BJ (cell line): ENCODE measurements around the gene ABHD3. TPM values are rescaled to one million over a fixed set of nuclear protein-coding genes. Genes with fewer than 3 reads are reported as not detected.
A peak's percentile ranks its signal among the peaks of the same experiment; 100 is the strongest.

Experiments used
- CTCF ChIA-PET: fragments of 350-600 bp; formaldehyde crosslinking; extraction: SDS; loops from one replicate; lab custom pipeline; 2021; ENCODE audit warnings: antibody characterized with exemption, inconsistent platforms; lab: Yijun Ruan, JAX
- POLR2A ChIA-PET: fragments of 300-600 bp; sonication (Branson Sonifier 250); formaldehyde crosslinking; extraction: SDS; loops from one replicate; lab custom pipeline; 2021; ENCODE audit warnings: antibody characterized with exemption; lab: Charles Lee
- DNase-seq: peaks from one replicate; pipeline ENCODE4 v3.0.0-alpha.2; 2011; ENCODE audit warnings: low read depth
- H3K27me3 ChIP-seq: 2 replicates; pipeline ENCODE4 v1.6.0; 2011; ENCODE audit warnings: low read length; ENCODE audit not compliant: control insufficient read depth, insufficient read depth
- H3K36me3 ChIP-seq: 2 replicates; pipeline ENCODE4 v1.5.1; 2011; ENCODE audit warnings: low read length; ENCODE audit not compliant: control insufficient read depth, insufficient read depth
- H3K4me3 ChIP-seq: 2 replicates; pipeline ENCODE4 v1.5.1; 2011; ENCODE audit warnings: low read depth, mild to moderate bottlenecking, control low read depth, low read length
- polyA plus RNA-seq: library from polyadenylated mRNA; depleted of rRNA; stranded (reverse); fragments of >200 nt; gene quantifications from 2 replicates; pipeline ENCODE4 v1.2.3, GENCODE V29; 2011
- TF ChIP-seq, protein P1 (sequence below): IDR thresholded peaks from 2 replicates; pipeline ENCODE4 v1.5.1; 2011; ENCODE audit warnings: low read depth, mild to moderate bottlenecking, control low read depth, inconsistent platforms, low read length, moderate library complexity; ENCODE audit not compliant: insufficient read depth

ABHD3 gene
- polyA plus RNA-seq, 1 experiment: 2.8 TPM

DNA sequence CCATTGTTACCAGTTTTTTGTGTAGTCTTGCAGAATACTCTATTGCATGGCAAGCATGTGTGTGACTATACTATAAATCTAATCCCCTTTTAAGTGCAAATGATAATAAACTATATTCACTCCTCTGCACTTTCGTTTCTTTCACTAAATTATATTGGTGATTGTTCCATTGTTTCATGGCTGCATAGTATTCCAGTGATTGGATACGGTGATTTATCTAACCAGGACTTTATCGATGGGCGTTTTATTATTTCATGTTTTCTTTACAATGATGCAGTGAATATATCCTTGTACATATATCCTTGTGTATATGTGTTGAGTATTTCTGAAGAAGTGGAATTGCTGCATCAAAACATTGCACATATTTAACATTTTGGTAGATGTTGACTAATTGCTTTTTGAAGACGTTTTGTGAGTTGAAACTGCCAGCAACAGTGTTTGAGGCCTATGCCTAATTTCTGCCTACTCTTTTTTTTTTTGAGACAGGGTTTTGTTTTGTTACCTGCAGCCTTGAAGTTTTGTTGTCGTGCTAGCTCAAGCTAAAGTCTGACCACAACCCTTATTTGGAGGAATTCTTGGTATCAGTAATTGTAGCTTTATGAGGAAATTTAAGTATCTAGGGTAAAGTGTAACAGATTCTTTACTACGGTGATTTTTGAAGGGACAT, 38.7 kb upstream of the ABHD3 start:
- CTCF ChIA-PET: no interaction called here
- no peak overlapping the region for H3K4me3 ChIP-seq

DNA sequence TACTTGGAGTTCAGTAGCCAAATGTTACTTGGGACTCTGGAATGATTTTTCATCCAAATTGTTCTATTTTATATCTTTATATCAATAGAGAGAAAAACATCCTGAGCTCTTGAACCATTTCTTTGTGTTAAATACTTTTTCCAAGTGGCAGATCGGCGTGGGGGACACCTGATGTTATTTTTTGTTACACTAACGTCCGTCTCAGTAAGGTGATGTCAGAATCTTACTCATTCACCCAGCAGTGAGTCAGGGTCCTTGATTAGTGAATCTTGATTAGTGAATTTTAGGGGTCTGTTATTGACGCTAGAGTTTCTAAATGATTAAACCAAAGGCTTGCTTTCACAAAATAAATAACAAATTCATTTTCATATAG, 37.7 kb upstream of the ABHD3 start:
- H3K36me3 ChIP-seq: no peaks in the 10 kb centered on the region
- no peak for DNase-seq
- no peaks in the 10 kb centered on the region for H3K27me3 ChIP-seq
- ChIA-PET CTCF (no interaction called here), POLR2A (no interaction called here)
- TF ChIP-seq, protein P1, sequence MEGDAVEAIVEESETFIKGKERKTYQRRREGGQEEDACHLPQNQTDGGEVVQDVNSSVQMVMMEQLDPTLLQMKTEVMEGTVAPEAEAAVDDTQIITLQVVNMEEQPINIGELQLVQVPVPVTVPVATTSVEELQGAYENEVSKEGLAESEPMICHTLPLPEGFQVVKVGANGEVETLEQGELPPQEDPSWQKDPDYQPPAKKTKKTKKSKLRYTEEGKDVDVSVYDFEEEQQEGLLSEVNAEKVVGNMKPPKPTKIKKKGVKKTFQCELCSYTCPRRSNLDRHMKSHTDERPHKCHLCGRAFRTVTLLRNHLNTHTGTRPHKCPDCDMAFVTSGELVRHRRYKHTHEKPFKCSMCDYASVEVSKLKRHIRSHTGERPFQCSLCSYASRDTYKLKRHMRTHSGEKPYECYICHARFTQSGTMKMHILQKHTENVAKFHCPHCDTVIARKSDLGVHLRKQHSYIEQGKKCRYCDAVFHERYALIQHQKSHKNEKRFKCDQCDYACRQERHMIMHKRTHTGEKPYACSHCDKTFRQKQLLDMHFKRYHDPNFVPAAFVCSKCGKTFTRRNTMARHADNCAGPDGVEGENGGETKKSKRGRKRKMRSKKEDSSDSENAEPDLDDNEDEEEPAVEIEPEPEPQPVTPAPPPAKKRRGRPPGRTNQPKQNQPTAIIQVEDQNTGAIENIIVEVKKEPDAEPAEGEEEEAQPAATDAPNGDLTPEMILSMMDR: no peak
- peak overlapping the region; percentile 97 for H3K4me3 ChIP-seq

More for the DNA sequence above, 38.7 kb upstream of the ABHD3 start:
- POLR2A ChIA-PET: no interaction called here
- no peaks in the 10 kb centered on the region for H3K27me3 ChIP-seq
- no peak for DNase-seq
- TF ChIP-seq, protein P1: no peak
- H3K36me3 ChIP-seq: no peaks in the 10 kb centered on the region

- Histone ChIP-seq H3K27me3 (no peaks in the 10 kb centered on the region), H3K36me3 (no peaks in the 10 kb centered on the region), H3K4me3 (peak overlapping the region; percentile 97)
- DNase-seq: no peak
- TF ChIP-seq, protein P1: no peak
- ChIA-PET POLR2A (no interaction called here), CTCF (interaction anchor here (0.8 to 1.5 kb wide), 2 partner anchors 14 to 141 kb away, joined by 3 to 6 read pairs; partner anchors contain the start of gene ESCO1)
Observed at GRCh38 chr18:21741562-21742314, 37.2 kb upstream of the ABHD3 start.

- POLR2A ChIA-PET: no interaction called here
- no peak for DNase-seq
- Histone ChIP-seq H3K36me3 (no peaks in the 10 kb centered on the region), H3K4me3 (peak overlapping the region; percentile 97), H3K27me3 (no peaks in the 10 kb centered on the region)
- CTCF ChIA-PET: interaction anchor here (0.8 to 1.5 kb wide), 2 partner anchors 14 to 140 kb away, joined by 3 to 6 read pairs; partner anchors contain the start of gene ESCO1
- TF ChIP-seq, protein P1: no peak
Observed at GRCh38 chr18:21741312-21741561, 36.7 kb upstream of the ABHD3 start.

DNA sequence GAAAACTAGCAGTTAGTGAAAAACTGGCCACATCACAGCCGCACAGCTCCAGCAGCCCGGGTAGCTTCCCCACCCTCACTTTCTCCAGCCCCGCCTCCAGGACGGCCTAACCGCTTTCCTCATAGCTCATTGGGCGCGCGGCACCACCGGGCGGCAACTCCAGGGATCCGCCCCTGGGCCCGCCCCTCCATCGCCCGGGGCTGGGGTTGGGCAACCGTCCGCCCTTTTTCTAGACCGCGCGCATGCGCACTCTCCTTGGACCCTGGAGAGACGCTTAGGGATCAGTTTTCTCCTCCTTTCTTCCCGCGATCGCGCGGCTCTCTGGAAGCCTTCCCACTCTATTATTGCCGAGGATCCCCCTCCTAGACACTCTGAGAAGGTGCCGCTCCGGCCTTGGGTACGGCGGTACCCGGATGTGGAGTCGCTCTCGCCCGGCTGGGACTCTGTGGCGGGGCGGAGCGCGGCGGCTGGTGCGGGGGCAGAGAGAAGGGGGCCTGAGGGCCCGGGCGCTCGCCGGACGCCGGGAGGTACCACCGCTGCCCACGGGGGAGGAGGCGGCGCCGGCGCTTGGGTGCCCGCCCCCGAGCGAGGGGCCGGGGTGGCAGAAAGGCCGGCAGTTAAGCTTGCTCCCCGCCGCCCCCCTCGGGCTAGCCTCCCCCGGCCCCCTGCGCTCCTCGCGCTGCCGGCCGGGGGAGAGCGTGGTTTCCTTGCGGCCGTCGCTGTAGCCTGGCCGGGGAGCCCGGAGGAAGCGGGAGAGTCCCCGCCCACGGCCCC, 36.2 kb upstream of the ABHD3 start, which contains the start of gene MIB1:
MIB1 (plus strand) TSS at position 255 of the 774 bp plus-strand sequence. CDS start 792 bp downstream, outside the sequence.
- DNase-seq: peak; percentile 70
- POLR2A ChIA-PET: interaction anchor here (0.6 to 0.7 kb wide), 4 partner anchors 20 to 316 kb away, joined by 3 to 4 read pairs (median 3); no protein-coding TSS in a partner anchor
- CTCF ChIA-PET: interaction anchor here (1.2 to 1.5 kb wide), 2 partner anchors 85 to 140 kb away, joined by 4 to 6 read pairs; partner anchors contain the start of gene ESCO1
- Histone ChIP-seq H3K4me3 (peak within 1 kb of the TSS; percentile 97), H3K27me3 (no peaks in the 10 kb centered on the region), H3K36me3 (no peaks in the 10 kb centered on the region)
- TF ChIP-seq, protein P1: no peak
